H7 (cell line): ENCODE results near the gene SH2D3C. TPM values are rescaled to one million over a fixed set of nuclear protein-coding genes. Genes with fewer than 3 reads are reported as not detected.
A peak's percentile ranks its signal among the peaks of the same experiment; 100 is the strongest.

ENCODE experiments used
- DNase-seq: peaks from one replicate; pipeline ENCODE4 v3.0.0; 2012
- H3K27me3 ChIP-seq: 2 replicates; pipeline ENCODE4 v1.6.0; 2011; ENCODE audit warnings: mild to moderate bottlenecking, low read length; ENCODE audit not compliant: control insufficient read depth, insufficient read depth
- H3K36me3 ChIP-seq: replicated peaks from 2 replicates; pipeline ENCODE4 v1.5.1; 2011; ENCODE audit warnings: low read length; ENCODE audit not compliant: control insufficient read depth, insufficient read depth
- H3K4me3 ChIP-seq: 2 replicates; pipeline ENCODE4 v1.5.1; 2011; ENCODE audit warnings: low read depth, mild to moderate bottlenecking, control low read depth, low read length, moderate library complexity; ENCODE audit not compliant: insufficient read depth
- total RNA-seq: library from RNA; depleted of rRNA; stranded (reverse); fragments of >200 nt; shearing (Covaris generic); gene quantifications from 2 replicates; pipeline ENCODE4 v1.2.3, GENCODE V29; 2014

The SH2D3C gene
- total RNA-seq, 1 experiment from 2014 or later = 0.42 TPM

- Histone ChIP-seq H3K27me3 (no peaks in the 10 kb centered on the region; the same call in 1 of the 2 replicates), H3K36me3 (no peaks in the 10 kb centered on the region), H3K4me3 (0 out of 2 replicates have a peak overlapping the region, but pooled peaks have one; percentile 65)
- DNase-seq = no peak
Measured at GRCh38 chr9:127734247-127734746, 44.2 kb downstream of the SH2D3C start.

- Histone ChIP-seq H3K36me3 (no peaks in the 10 kb centered on the region), H3K4me3 (no peak overlapping the region), H3K27me3 (no peaks in the 10 kb centered on the region; the same call in 1 of the 2 replicates)
- DNase-seq = no peak
Measured at GRCh38 chr9:127733614-127734013, 44.9 kb downstream of the SH2D3C start.

GRCh38 chr9:127732444-127732843, 46.0 kb downstream of the SH2D3C start:
- no peak for DNase-seq
- H3K36me3 ChIP-seq = no peaks in the 10 kb centered on the region
- no peak overlapping the region for H3K4me3 ChIP-seq
- H3K27me3 ChIP-seq = no peaks in the 10 kb centered on the region; the same call in 1 of the 2 replicates

GRCh38 chr9:127731938-127732337, 46.5 kb downstream of the SH2D3C start:
- no peaks in the 10 kb centered on the region for H3K36me3 ChIP-seq
- no peak overlapping the region for H3K4me3 ChIP-seq
- no peaks in the 10 kb centered on the region for H3K27me3 ChIP-seq
- no peak for DNase-seq

GRCh38 chr9:127730799-127731410, 47.6 kb downstream of the SH2D3C start:
- Histone ChIP-seq H3K4me3 (no peak overlapping the region), H3K27me3 (no peaks in the 10 kb centered on the region), H3K36me3 (no peaks in the 10 kb centered on the region)
- no peak for DNase-seq

GRCh38 chr9:127730262-127730661, 48.2 kb downstream of the SH2D3C start:
- no peaks in the 10 kb centered on the region for H3K36me3 ChIP-seq
- H3K4me3 ChIP-seq = no peak overlapping the region
- H3K27me3 ChIP-seq = no peaks in the 10 kb centered on the region
- DNase-seq = no peak

- Histone ChIP-seq H3K27me3 (no peaks in the 10 kb centered on the region), H3K36me3 (no peaks in the 10 kb centered on the region), H3K4me3 (no peak overlapping the region)
- peak; percentile 58 for DNase-seq
Measured at GRCh38 chr9:127729522-127730256, 48.8 kb downstream of the SH2D3C start.

GRCh38 chr9:127728808-127729207, 49.7 kb downstream of the SH2D3C start:
- H3K36me3 ChIP-seq = no peaks in the 10 kb centered on the region
- no peak overlapping the region for H3K4me3 ChIP-seq
- H3K27me3 ChIP-seq = no peaks in the 10 kb centered on the region
- no peak for DNase-seq

- Histone ChIP-seq H3K27me3 (no peaks in the 10 kb centered on the region), H3K36me3 (no peaks in the 10 kb centered on the region), H3K4me3 (no peak overlapping the region)
- DNase-seq = no peak
Measured at GRCh38 chr9:127726871-127727270, 51.6 kb downstream of the SH2D3C start.

GRCh38 chr9:127724012-127724411, 54.5 kb downstream of the SH2D3C start:
- Histone ChIP-seq H3K27me3 (no peaks in the 10 kb centered on the region), H3K36me3 (no peaks in the 10 kb centered on the region), H3K4me3 (no peak overlapping the region)
- DNase-seq = peak; percentile 77

- no peak for DNase-seq
- Histone ChIP-seq H3K4me3 (no peak overlapping the region), H3K27me3 (no peaks in the 10 kb centered on the region)
Measured at GRCh38 chr9:127723444-127723843, 55.0 kb downstream of the SH2D3C start.

GRCh38 chr9:127723013-127723412, 55.5 kb downstream of the SH2D3C start:
- Histone ChIP-seq H3K36me3 (no peaks in the 10 kb centered on the region), H3K4me3 (no peak overlapping the region), H3K27me3 (no peaks in the 10 kb centered on the region)
- DNase-seq = no peak

More at GRCh38 chr9:127723444-127723843, 55.0 kb downstream of the SH2D3C start:
- no peaks in the 10 kb centered on the region for H3K36me3 ChIP-seq

GRCh38 chr9:127722055-127722745, 56.3 kb downstream of the SH2D3C start:
- no peaks in the 10 kb centered on the region for H3K27me3 ChIP-seq
- no peaks in the 10 kb centered on the region for H3K36me3 ChIP-seq
- H3K4me3 ChIP-seq = no peak overlapping the region
- DNase-seq = no peak

- Histone ChIP-seq H3K27me3 (no peaks in the 10 kb centered on the region), H3K36me3 (no peaks in the 10 kb centered on the region), H3K4me3 (no peak overlapping the region)
- DNase-seq = peak; percentile 61
Measured at GRCh38 chr9:127721391-127721821, 57.1 kb downstream of the SH2D3C start.

GRCh38 chr9:127720865-127721227, 57.6 kb downstream of the SH2D3C start:
- no peak for DNase-seq
- no peaks in the 10 kb centered on the region for H3K36me3 ChIP-seq
- no peaks in the 10 kb centered on the region for H3K27me3 ChIP-seq
- H3K4me3 ChIP-seq = no peak overlapping the region
